ENCODE measurements around the gene L2HGDH.

Gene L2HGDH

GRCh38 chr14:50225974-50226297, 86.1 kb downstream of the L2HGDH start:
- peak in 1 of 2 donors; percentile 13 for DNase-seq

GRCh38 chr14:50225067-50225973, 86.7 kb downstream of the L2HGDH start:
- no peak for DNase-seq

DNA sequence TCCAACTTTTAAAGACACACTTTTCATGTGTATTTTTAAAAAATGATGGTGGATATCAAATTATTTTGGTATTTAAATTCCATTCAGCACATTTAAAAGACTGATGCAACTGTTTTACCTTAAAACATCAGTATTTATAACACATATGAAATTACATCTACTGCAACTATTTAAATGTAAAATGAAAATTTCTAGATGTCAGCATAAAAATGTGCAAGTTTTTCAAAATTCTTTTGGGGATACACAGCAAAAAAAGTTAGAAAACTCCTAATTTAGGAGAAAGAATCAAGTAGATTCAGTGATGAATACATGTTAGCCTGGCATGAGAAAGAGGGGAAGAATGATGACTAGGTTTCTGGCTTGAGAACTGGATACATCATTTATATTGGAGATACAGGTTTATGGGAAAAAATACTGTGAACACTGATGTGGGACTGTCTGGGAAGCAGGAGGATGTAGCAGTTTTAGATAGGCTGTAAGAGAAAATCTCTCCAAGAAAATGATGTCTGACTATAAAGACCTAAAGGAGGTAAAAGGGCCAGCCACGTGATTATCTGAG, 89.9 kb downstream of the L2HGDH start:
- DNase-seq, result no peak

DNA sequence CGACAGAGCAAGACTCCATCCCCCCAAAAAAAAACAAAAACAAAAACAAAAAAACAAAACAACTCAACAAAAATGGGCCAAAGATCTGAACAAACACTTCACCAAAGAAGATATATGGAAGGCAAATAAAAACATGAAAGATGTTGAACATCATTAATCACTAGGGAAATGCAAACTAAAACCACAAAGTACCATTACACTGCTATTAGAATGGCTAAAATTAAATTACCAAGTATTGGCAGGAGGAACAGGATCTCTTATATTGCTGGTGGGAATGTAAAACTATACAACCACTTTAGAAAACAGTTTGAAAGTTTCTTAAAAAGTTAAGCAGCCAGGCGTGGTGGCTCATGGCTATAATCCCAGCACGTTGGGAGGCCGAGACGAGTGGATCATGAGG, 93.5 kb downstream of the L2HGDH start:
- no peak for DNase-seq

GRCh38 chr14:50215416-50215815, 96.6 kb downstream of the L2HGDH start:
- DNase-seq, result no peak

DNA sequence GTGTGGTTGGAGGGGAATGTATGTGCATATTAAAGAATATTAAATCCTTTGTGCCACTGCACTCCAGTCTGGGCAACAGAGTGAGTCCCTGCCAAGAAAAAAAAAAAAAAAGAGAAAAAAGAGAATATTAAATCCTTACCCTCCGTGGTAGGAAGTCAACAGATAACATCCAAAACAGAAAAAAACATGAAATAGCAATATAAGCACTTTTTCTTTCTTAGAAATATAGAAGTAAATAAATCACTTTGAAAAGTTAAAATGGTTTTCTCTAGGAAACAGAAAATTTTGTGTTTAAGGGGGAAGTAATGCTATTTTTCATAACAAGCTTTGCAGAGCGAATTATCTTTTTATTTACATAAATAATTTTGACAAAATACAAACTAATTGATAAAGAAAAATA, 98.2 kb downstream of the L2HGDH start:
- no peak for DNase-seq

- no peak for DNase-seq
These were observed 99.3 kb downstream of the L2HGDH start for GRCh38 chr14:50212726-50213125.

- DNase-seq, result no peak
These were observed 102.0 kb downstream of the L2HGDH start for GRCh38 chr14:50210074-50210473.

GRCh38 chr14:50198499-50198898, 113.5 kb downstream of the L2HGDH start:
- no peak for DNase-seq

- no peak for DNase-seq
These were observed 120.5 kb downstream of the L2HGDH start for GRCh38 chr14:50191499-50191898.

Measured in bone marrow (tissue), 2 donors.